DOHH2 (cell line): ENCODE results near the gene KRT9.

ENCODE experiments used
- EZH2phosphoT487 ChIP-seq: fragments of 200-600 bp; sonication (generic); IDR thresholded peaks from 2 replicates; pipeline ENCODE4 v1.6.1; 2017; ENCODE audit warnings: borderline replicate concordance, mild to moderate bottlenecking, antibody characterized with exemption, low read length, moderate library complexity, mixed read lengths
- TF ChIP-seq, protein P1 (sequence below): fragments of 200-600 bp; sonication (generic); IDR thresholded peaks from one replicate; pipeline ENCODE4 v1.5.1; 2014; ENCODE audit warnings: antibody characterized with exemption, mild to moderate bottlenecking, low read depth, low read length; ENCODE audit not compliant: poor library complexity, severe bottlenecking

DNA sequence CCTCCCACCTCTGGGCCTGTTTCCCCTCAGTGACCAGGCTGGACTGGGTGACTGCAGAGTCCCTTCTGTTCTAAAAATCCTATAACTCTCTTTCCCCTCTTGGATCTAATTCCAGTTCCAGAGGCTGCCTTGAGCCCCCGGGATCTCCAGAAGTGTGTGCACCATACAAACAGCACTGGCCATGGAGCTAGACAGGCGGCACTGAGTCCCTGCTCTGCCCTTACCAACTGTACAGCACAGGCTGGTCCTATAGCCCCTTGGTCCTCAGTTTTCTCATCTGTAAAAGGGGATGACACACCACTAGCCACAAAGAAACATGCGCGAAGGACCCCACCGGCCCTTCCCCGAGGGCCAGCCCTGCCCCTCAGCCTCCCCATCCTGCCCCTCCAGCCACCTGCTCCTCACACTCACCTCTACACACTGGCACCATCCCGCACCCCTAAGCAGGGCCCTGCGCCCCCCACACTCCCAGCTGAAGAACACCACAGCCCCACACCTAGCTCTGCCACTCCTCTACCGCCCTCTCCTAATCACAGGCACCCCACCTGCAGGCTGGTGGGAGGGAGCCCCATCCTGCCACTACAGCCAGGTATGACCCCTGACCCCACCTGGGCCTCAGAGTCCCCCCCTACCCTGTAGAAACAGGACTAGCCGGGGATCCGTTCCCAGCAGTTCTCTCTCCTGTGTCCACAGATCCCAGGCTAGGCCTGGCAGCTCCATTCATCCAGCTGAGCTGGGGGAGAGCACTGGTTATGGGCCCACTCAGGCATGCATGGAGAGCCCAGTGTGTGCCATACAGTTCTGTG is 41.6 kb upstream of the KRT9 start:
- TF ChIP-seq, protein P1, sequence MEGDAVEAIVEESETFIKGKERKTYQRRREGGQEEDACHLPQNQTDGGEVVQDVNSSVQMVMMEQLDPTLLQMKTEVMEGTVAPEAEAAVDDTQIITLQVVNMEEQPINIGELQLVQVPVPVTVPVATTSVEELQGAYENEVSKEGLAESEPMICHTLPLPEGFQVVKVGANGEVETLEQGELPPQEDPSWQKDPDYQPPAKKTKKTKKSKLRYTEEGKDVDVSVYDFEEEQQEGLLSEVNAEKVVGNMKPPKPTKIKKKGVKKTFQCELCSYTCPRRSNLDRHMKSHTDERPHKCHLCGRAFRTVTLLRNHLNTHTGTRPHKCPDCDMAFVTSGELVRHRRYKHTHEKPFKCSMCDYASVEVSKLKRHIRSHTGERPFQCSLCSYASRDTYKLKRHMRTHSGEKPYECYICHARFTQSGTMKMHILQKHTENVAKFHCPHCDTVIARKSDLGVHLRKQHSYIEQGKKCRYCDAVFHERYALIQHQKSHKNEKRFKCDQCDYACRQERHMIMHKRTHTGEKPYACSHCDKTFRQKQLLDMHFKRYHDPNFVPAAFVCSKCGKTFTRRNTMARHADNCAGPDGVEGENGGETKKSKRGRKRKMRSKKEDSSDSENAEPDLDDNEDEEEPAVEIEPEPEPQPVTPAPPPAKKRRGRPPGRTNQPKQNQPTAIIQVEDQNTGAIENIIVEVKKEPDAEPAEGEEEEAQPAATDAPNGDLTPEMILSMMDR = no peak
- no peak for TF ChIP-seq EZH2phosphoT487
